Esophagus muscularis mucosa (tissue), 4 donors: ENCODE data around the gene CORO2B.

Experiments used
- EP300 ChIP-seq: sonication (generic); formaldehyde crosslinking; IDR thresholded peaks from one replicate; pipeline ENCODE4 v1.6.1; 2017; ENCODE audit warnings: antibody characterized with exemption
- POLR2A ChIP-seq: fragments of 450-650 bp; IDR thresholded peaks from one replicate; pipeline ENCODE4 v1.6.1; 2017; ENCODE audit warnings: antibody characterized with exemption, moderate library complexity, mild to moderate bottlenecking, low read depth
- TF ChIP-seq, protein P1 (sequence below), 3 experiments: fragments of 200-600 bp in 2 of 3; fragments of 450-650 bp in 1 of 3; sonication (generic) in 2 of 3; IDR thresholded peaks; one replicate each; pipeline ENCODE4 v1.5.1; 2017 to 2019; ENCODE audit warnings: antibody characterized with exemption in 3 of 3, mild to moderate bottlenecking in 2 of 3, moderate library complexity in 1 of 3

- TF ChIP-seq, protein P1, sequence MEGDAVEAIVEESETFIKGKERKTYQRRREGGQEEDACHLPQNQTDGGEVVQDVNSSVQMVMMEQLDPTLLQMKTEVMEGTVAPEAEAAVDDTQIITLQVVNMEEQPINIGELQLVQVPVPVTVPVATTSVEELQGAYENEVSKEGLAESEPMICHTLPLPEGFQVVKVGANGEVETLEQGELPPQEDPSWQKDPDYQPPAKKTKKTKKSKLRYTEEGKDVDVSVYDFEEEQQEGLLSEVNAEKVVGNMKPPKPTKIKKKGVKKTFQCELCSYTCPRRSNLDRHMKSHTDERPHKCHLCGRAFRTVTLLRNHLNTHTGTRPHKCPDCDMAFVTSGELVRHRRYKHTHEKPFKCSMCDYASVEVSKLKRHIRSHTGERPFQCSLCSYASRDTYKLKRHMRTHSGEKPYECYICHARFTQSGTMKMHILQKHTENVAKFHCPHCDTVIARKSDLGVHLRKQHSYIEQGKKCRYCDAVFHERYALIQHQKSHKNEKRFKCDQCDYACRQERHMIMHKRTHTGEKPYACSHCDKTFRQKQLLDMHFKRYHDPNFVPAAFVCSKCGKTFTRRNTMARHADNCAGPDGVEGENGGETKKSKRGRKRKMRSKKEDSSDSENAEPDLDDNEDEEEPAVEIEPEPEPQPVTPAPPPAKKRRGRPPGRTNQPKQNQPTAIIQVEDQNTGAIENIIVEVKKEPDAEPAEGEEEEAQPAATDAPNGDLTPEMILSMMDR (IDR thresholded peaks at IDR 0.05): no peak
- no peak for TF ChIP-seq POLR2A
- TF ChIP-seq EP300: no peak
Observed at GRCh38 chr15:68548364-68548763, 30.4 kb upstream of the CORO2B start.
